Measurements from ENCODE around the gene TP53BP1.

- TF ChIP-seq, protein P1, sequence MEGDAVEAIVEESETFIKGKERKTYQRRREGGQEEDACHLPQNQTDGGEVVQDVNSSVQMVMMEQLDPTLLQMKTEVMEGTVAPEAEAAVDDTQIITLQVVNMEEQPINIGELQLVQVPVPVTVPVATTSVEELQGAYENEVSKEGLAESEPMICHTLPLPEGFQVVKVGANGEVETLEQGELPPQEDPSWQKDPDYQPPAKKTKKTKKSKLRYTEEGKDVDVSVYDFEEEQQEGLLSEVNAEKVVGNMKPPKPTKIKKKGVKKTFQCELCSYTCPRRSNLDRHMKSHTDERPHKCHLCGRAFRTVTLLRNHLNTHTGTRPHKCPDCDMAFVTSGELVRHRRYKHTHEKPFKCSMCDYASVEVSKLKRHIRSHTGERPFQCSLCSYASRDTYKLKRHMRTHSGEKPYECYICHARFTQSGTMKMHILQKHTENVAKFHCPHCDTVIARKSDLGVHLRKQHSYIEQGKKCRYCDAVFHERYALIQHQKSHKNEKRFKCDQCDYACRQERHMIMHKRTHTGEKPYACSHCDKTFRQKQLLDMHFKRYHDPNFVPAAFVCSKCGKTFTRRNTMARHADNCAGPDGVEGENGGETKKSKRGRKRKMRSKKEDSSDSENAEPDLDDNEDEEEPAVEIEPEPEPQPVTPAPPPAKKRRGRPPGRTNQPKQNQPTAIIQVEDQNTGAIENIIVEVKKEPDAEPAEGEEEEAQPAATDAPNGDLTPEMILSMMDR (IDR thresholded peaks at IDR 0.05) = no peak
- no peak for TF ChIP-seq POLR2A (IDR thresholded peaks at IDR 0.05)
Measured at GRCh38 chr15:43436395-43436794, 56.6 kb downstream of the TP53BP1 start.
